Epithelial cell of prostate (primary cell): Measurements from ENCODE around the gene DUOX2.
"Not testable (repeated sequence)": the region's sequence is repeated elsewhere in the genome, so short reads cannot be mapped to it uniquely, and the experiment has no call there.

ENCODE experiments used
- DNase-seq: peaks from one replicate; pipeline ENCODE4 v3.0.0-alpha.2; 2011; ENCODE audit warnings: low read depth, low spot score
- H3K27ac ChIP-seq: fragments of 450-650 bp; 2 replicates; pipeline ENCODE4 v1.5.1; 2017; ENCODE audit warnings: mild to moderate bottlenecking

DUOX2 gene

DNA sequence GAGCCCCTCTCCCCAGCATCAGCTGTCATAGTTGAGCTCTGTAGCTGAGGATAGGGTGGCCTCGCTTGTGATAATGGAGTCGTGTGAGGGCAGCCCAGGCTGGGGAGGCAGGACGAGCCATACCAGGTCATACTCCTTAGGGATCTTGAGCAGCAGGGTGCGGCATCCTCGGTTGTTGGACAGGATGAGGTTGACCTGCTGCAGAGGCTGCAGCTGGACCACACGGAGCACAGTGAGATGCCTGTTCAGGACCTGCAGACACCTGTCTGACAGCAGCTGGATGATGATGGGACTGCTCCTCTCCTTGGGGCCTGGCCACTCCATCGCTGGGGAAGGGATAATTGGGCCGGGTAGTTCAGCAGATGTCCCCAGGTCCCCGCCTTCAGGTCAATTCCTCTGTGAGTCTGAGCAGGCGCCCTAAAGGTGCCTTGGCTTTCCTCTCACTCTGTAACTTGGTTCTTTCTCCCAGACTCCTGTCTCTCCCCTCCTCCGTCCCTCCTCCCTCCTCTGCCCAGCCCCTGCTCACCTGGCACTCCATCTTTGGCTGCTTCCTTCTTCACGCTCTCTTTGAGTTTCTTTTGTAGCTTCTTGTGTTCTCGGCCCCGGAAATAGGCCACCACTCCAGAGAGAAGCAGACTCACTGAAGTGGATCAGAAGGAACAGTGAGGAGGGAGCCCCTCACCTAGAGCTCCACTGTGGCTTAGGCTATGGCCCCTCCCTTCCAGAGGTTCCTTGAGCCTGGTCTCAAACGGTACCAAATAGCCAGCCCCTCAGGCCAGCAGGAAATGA is 7.8 kb downstream of the DUOX2 start:
- no peak for DNase-seq
- H3K27ac ChIP-seq = no peak overlapping the region

DNA sequence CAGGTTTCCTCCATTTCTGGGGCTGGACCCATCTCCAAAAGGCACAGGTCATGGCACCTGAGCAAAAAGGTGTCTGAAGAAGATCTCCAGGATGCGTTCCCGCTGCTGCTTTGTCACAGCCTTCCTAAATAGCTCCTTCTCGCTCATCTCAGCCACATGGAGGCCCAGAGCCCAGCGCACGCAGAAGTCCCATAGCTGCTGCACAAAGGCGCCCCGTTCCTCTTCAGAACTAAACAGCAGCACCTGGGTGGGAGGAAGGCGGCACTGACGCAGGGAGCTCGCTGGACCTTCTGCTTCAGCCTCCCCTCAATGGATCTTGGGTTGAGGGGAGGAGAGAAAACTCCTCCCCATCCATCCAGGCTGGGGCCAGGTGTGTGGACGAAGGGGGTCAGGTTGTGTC is 8.4 kb downstream of the DUOX2 start:
- H3K27ac ChIP-seq = no peak overlapping the region
- no peak for DNase-seq

DNA sequence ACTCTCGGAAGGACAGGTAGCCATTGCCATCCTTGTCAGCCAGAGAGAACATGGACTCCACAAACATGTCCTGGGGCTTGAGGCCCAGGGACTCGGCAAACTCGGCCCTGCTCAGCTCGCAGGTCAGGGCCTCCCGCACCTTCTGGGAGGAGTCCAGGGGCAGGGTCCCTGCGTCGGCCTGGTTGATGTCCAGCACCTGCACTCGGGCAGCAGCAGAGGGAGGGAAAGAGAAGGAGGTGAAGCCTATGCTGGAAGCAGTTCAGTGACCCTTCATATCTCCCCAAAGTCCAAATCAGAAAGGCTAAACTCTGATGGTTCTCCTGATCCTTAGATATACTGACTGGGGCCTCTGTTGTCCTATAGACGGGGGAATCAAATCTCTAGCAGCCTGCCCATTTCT is 9.8 kb downstream of the DUOX2 start:
- not testable (repeated sequence) for H3K27ac ChIP-seq, DNase-seq

DNA sequence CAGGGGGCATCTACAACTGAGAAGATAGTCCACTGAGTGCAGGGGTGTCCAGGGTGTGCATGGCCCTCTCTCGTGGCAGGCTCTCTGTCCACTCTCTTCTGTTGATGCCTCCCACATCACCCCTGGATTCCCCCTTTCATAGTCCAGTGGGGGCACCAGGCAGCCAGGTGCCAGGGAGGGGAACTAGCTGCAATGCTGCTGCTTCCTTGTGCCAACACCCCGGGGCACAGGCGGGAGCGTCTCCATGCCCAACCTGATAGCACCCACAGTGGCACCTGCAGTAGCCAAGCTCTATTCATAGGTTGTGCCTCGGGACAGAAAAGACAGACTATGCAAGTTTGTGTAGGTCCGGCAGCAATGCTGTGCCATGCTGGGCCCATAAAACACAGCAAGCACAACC is 11.7 kb downstream of the DUOX2 start:
- no peak for DNase-seq
- H3K27ac ChIP-seq = no peak overlapping the region

DNA sequence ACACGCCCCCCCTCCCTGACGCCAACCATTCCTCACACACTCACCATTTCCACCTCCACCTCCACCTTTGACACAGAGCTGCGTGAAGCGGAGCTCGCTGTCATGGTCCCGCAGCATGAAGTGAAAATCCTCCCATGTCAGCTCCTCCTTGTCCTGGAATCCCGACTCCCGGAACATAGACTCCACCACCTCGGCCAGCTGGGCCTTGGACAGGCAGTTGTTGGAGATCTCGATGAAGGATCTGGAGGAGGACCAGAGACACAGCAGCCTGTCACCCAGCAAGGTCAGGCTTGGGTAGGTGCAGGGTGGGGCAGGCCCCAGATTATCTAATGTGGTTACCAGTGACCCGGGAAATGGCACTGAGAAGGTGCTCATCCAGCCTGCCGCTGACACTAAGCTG is 12.2 kb downstream of the DUOX2 start:
- no peak for DNase-seq
- no peak overlapping the region for H3K27ac ChIP-seq

DNA sequence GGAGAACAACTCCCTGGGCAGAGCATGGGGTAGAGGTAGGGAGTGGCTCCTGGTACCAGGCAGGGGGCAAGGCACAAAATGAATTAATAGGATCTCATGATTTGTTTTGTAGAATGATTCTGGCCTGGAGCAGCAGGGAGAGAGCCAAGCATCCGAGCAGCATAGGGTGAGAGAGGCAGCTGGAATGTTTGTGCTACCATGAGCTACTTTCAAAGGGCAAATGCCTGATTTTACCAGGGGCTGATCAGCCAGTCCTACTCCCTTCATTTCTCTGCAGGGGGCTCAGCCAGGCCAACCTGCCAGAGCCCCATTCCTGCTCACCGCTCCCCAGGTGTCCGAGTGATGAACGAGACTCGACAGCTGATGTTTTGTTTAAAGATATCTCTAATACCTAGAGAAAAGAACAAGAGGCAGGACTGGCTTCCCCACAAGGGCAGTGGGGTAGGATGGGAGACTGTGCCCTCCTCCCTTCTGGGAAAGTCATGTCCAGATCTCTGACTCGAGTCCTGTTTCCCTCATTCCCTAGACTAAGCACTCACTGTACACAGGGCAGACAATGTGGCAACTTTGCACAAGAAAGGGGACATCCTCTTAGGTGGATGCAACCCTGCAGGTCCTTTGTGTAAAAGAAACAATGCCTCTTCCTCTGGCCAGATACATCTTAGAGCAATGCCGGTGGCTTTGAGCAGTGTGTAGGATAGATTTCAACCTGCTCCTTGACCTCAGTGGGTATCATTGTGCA is 12.9 kb downstream of the DUOX2 start:
- H3K27ac ChIP-seq = no peak overlapping the region
- no peak for DNase-seq

DNA sequence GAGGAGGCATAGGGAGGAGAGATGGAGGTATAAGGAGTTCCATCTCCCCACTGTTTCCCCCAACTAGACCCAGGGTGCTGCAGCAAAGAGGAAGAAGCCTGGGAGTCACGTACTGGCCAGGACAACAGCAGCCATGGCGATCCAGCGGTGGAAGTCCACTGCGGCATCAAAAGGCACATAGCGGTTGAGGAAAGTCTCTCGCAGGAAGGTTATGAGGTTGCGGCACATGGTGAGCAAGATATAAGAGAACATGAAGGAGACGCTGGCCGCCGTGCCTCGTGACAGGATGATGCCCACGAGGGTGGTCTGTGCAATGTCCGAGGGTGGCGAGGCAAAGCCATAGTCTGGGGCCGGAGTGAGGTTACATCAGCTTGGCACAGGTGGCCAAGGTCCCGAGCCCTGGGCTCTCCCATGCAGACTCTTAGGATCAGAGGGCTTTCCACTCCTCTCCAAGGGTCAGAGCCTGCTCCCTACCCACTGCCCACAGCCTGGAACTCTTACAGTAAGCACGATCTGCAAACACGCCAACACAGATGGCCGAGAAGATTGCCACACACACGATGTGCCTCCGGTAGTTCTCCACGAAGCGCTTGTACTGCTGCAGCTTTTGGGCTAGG is 14.3 kb downstream of the DUOX2 start:
- H3K27ac ChIP-seq = no peak overlapping the region
- no peak for DNase-seq

DNA sequence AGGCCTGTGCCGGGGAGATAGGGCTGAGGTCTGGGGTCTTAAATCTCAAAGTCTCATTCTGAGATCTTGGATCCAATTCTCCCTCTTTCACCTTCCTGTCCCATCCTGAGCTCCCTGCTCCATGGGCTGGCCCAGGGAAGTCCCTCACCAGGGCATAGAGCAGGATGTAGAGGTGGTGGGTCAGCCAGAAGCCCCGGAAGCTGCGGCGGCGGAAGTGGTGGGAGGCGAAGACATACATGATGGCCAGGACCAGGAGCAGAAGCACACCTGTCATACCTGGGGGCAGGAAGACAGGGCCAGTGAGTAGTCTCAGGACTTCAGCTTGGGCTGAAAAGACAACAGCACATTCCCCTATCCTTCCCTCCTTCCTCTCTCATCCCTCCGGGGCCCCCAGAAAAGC is 16.5 kb downstream of the DUOX2 start:
- DNase-seq = no peak
- H3K27ac ChIP-seq = no peak overlapping the region

DNA sequence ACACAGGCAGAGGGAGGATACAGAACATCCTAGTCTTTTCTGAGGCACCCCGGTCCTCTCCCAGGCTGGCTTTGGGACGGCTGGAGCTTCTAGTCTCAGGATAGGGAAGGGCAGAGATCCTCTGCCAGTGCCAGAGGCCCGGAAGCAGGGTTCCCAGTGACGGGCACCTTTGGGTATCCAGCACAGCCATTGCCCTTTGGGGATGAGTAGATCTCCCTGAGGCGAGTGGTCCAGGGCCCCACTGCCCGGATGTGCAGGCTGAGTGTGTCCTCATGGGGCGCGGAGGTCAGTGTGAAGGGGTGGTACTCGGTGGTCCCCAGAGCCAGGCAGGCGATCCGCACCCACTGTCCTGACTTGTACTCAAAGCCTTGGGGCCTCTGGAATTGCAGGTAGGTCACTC is 18.3 kb downstream of the DUOX2 start:
- H3K27ac ChIP-seq = no peak overlapping the region
- DNase-seq = no peak

DNA sequence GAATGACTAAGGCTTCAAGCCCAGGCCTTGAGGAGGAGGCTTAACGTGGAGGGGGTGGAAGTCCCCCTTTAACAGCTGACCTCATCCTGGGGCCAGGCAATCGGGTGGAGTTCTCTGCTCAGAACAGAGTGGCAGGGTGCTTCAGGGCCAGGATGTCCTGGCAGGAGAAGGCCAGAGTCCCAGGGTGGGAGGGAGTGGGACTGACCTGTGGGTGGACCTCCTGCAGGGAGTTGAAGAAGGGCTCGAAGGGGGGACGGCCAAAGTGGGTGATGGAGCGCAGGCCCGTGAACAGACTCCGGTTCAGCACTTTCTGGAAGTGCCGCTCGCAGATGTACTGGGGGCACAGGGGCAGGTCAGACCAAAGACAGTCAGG is 19.6 kb downstream of the DUOX2 start:
- no peak for DNase-seq
- H3K27ac ChIP-seq = no peak overlapping the region

DNA sequence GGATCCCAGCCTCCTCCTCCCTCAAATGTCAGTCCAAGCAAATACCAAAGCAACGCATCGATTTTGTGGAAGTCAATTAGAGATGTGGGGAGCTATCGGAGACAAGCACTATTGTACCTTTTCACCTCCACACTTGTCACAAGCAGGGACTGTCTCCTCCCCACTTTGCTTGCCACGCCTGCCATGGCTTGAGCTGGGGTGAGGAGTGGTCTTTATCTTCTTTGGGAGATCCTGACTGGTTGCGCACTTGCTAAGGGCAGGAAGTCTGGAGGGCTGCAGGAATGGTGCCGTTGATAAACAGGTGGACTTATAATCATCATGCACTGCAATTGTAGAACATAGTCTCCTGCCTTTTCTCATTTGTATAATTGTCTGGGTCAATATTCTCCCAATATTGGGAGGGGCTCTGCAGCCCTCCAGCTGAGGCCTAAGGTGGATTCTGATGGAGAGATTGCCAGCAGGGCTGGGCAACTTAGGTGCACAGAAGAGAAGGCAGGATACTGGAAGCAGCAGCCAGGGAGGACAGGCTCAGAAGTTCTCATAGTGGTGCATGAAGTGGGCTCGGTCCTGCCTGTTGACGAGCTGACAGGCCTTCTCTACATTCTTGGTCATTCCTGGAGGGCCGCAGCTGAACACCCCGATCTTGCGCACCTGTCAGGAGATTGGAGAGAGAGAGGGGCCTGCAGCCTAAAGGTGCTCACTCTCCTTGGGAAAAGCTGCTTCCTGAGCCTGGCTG is 20.2 kb downstream of the DUOX2 start:
- DNase-seq = no peak
- no peak overlapping the region for H3K27ac ChIP-seq

DNA sequence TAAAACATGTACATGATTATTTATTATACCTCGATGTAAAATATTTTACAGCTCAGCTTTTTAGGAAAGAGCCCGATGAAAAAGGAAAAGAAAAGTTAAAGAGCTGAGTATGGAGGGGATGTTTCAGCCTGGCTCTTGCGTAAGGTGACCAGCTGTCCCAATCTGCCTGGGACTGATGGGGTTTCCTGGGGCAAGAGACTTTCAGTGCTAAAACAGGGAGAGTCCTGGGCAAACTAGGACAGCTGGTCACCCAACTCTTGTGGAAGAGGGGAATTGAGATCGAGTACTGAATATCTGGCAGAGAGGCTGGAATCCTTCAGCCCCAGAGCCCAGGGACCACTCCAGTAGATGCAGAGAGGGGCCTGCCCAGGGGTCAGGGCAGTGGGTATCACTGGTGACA is 21.0 kb downstream of the DUOX2 start:
- DNase-seq = no peak
- H3K27ac ChIP-seq = no peak overlapping the region

DNA sequence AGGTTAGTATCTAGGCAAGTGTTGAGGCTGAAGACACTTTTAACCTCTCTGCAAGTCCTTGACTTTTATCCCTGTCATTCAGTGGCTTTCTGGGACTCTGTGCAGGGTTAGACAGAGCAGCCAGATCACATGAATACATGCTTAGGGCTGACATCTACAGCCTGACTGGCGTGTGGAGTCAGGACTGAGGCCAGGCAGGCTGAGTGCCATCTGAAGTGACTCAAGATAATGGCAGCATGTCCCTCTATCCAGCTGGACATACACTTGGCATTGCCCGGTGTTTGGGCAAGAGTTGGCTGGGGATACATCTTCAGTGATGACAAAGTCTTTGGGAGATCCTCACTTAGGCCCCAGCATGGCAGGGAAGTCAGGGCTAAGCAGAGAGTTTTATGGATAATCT is 22.4 kb downstream of the DUOX2 start:
- no peak overlapping the region for H3K27ac ChIP-seq
- DNase-seq = no peak

DNA sequence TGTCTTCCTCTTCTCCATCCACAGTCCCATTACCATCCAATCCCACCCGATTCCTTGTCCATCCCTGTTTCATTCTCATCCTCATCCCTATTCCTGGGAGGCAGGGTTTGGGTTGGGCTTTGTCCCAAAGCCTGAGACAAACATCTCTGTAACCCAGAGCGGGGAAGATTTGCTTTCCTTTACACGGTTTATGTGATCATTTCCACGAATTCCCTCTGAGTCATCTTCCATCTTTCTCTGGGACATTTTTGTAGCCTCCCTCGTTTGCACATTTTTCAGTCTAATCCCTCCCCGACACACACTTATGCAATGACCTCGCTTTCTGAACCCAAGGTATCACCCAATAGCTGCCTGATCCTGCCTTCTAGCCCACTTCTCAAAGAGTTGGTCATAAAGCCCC is 22.8 kb downstream of the DUOX2 start:
- DNase-seq = no peak
- no peak overlapping the region for H3K27ac ChIP-seq

DNA sequence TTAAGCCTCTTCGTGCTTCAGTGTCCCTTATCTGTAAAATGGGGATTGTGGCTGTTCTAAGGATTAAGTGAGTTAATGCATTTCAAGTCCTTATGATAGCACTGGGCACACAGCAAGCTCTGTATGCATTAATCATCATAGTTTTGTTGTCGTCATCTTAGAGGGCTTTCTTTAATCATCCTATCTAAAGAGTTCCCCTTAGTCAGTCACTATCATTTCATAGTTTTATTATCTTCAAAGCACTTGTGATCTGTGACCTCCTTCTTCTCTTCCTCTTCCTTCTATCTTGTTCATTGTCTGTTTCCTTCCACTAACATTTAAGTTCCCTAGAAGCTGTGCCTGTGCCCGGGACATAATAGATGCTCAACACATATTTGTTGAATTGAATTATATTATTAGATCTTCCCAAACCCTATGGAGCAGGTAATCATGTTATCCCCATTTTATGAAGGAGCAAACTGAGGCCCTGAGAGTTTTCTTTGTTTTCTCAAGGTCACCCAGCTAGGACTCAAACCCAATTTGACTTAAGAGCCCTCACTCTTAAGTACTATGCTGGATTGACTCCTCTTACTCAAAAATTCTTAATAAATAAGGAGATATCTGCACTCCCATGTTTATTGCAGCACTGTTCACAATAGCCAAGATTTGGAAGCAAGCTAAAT is 24.1 kb downstream of the DUOX2 start:
- no peak for DNase-seq

DNA sequence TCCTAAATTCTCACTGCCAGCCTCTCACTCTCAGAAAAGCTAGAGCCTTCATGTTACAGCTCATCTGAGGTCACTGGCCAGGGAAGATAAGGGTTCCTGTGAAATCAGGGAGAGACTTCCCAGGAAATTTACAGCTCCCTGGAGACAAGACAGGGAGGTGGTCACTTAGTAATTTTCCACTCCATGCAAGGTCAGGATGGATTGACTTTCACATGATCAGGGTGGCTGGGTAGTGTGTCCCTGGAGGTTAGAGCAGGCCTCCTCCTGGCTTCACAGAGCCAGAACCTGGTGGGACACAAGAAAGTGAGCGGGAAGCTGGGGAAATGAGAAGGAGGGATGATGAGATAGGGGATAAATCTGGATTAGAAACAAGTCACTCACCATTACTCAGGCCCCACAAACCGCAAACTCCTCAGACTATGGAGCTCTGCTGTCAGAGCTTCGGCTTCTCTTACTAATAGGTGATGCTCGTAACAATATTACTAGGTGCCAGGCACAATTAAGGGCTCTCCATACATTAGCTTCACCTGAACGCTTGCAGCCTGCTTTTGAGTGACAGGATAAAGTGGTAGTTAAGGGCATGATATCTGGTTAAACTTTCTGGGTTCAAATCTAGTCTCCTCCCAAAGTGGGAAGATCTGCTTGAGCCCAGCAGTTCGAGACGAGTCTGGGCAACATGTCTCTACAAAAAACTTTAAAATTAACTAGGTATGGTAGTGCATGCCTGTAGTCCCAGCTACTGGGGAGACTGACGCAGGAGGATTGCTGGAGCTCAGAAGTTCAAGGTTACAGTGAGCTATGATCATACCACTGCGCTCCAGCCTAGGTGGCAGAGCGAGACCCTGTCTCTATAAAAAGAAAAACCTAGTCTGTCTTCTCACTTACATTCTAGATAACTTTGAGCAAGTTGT is 24.9 kb downstream of the DUOX2 start:
- DNase-seq = no peak
- no peak overlapping the region for H3K27ac ChIP-seq

More for the DNA sequence above, 24.1 kb downstream of the DUOX2 start:
- no peak overlapping the region for H3K27ac ChIP-seq

DNA sequence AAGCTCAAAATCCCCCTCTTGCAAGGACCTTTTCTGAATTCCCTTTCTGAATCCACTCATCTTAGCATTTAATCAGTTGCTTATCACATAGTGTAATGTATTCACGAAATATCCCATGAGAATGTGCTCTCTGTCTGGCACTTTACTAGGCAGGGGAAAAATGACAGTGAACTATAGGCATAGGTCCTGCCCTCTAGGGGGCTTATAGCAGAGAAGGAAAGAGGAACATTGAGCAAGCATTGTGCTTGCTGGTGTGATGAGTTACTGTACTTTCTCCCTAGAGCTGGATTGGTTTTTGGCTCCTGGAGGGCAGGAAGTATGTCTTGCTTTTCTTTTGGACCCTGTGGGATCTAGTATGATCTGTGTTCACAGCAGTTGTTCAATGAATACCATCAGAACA is 26.5 kb downstream of the DUOX2 start:
- no peak overlapping the region for H3K27ac ChIP-seq
- DNase-seq = no peak

DNA sequence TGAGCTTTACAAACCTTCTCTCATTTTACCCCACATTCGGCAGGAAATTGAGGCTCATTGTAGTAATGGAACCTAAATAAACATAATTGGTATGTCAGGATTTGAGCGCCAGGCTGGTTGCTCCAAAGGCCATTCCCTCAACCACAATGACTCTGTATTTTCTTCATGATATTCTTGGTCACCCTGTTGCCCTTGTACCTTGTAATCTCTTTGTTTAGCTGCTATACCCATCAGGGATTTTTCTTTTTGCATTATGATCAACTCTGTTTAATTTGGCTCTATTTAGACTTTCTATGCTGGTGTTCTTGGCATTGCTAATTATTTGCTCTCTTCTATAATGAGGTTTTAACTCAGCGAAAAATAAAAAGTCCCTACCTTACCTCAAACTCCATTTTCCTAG is 29.8 kb downstream of the DUOX2 start:
- DNase-seq = no peak
- H3K27ac ChIP-seq = no peak overlapping the region

DNA sequence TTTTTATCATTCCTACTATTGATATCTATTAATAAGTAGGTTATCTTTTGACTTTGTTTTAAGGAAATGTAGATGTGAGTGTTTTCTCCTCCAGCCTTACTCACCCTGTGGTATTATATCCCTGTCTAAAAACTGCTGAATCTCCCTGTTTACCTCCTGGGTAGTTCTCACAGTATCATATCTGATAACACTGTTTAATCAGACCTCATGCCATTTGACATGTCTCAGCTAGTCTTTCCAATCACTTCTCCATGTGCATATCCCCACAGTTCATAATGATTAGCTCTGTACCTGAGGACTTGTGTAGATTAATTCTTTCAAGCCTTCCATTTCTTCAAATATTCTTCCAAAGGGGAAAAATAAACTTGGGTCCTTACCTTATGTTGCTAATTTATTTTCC is 30.7 kb downstream of the DUOX2 start:
- no peak overlapping the region for H3K27ac ChIP-seq
- no peak for DNase-seq
